ENCODE data around the gene NLGN4X. TPM values are rescaled to one million over a fixed set of nuclear protein-coding genes. Genes with fewer than 3 reads are reported as not detected.

The NLGN4X gene
- total RNA-seq (2014; rRNA removed; shearing (Covaris generic)) = 0.74 and 1.5 TPM in 2 replicates

GRCh38 chrX:6228720-6229119 lies at the start of gene NLGN4X:
Gene NLGN4X (minus strand): TSS chrX:6228867. CDS start chrX:6151466, 77,401 bp downstream.
- no peak for DNase-seq (ENCODE audit: low spot score)

DNA sequence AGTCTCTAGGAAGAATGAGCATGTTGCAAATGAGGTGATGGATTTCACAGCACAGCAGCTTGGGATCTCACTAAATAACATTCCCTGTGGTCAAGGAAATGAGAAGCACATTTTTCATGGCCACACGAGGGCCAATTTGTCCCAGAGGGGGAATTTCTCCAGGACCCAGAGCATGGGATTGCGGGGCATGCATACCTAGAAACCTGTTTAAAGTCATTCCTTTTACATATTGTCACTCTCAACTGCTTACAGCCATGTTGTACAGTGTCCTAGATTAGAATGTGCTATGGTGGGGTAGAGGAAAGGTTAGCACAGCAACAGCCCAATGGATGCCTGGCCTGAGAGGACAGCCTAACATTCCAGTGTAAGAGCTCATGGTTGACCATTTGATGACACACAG lies 37.4 kb upstream of the NLGN4X start:
- DNase-seq (ENCODE audit: low spot score) = no peak

DNA sequence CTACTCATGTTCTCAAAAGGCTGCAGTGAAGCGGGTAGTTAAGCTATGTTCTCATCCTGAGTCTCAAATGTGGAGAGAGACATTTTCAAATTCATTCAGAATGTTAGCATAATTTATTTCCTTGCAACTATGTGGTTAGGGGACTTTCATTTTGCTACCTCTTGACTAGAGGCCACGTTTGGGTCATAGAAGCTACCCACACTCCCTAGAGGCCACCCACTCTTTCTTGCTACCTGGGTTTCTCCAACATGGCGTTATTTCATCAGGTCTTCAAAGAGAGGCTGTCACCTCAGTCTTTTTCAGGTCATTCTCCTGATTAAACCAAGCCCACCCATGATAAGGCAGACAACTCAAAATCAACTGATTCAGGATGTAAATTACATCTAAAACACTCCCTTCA lies 34.3 kb upstream of the NLGN4X start:
- no peak for DNase-seq (ENCODE audit: low spot score)

- no peak for DNase-seq (ENCODE audit: low spot score)
Measured at GRCh38 chrX:6257025-6257424, 28.4 kb upstream of the NLGN4X start.

- no peak for DNase-seq (ENCODE audit: low spot score)
Measured at GRCh38 chrX:6244666-6245065, 16.0 kb upstream of the NLGN4X start.

- no peak for DNase-seq (ENCODE audit: low spot score)
Measured at GRCh38 chrX:6238576-6238975, 9.9 kb upstream of the NLGN4X start.

GRCh38 chrX:6227935-6228334 lies 732 bp downstream of the NLGN4X start:
- DNase-seq (ENCODE audit: low spot score) = no peak

- DNase-seq (ENCODE audit: low spot score) = no peak
Measured at GRCh38 chrX:6227453-6227835, 1.2 kb downstream of the NLGN4X start.

DNA sequence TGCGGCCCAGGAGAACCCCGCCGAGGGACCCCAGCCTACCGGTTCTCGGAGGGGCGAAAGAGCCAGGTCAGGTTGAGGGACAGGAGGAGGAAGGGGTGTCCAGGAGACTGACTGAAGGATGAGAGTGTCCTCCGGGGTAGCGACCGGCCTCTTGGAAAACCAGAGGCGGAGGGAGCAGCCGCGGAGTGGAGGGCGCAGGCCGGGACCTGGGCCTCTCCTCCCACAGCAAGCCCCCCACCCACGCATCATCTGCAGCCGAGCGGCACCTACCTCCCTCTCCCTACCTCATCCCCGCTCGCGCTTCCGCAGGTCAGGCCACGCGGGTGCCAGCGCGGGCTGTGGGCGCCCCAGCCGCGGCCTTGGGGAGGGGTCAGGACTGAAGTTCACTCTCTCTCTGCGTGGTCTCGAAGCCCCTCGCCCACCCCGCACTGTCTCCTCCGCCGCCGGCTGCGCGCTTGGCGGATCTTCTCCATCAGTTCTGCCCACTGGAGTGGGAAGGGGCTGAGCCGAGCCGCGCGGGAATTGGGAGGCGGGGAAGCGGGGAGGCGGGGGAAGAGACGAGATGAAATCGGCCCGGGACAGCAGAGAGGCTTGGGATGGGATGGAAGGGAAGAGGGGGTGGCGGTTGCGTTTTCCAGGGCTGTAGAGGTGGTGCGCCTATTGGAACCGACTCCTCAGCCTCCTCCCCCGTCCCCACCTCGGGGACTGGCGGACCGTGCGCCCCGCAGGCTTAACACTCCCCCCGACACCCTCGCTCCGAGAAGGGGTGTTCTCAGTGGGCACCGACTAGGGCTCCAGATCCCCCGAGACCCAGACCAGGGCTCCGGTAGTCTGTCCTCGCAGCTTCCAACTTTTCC lies 1.8 kb downstream of the NLGN4X start:
- DNase-seq (ENCODE audit: low spot score) = no peak

DNA sequence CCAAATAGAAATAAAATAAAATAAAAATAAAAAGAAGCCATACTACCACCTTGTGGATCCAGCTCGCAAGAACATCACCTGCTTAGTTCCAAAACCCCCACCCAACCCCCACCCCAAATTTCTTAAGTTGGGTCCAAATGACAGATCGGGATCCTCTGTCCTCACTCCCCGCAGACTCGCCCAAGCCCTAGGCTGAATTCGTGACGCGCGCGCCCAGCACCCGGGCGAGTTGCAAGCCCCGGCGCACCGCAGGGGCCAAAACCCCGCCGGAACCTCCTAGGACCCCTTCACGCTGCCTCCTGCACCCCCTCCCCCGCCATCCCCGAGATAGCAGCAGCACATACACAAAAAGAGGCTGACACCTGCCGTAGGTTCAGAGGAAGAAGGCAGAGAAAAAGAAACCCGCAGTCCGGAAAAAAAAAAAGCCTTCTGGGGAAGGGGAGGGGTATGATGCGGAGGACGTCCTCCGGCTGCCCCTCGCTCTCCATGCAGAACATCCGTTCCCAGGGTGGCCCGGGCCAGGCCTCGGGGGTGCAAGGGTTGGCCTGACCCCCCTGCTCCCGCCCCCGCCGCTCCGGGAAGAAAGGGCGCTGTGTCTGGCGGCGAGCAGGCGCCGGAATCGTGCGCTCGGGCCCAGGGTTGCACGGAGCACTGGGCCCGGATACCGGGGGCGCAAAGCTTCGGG lies 2.6 kb downstream of the NLGN4X start:
- no peak for DNase-seq (ENCODE audit: low spot score)

DNA sequence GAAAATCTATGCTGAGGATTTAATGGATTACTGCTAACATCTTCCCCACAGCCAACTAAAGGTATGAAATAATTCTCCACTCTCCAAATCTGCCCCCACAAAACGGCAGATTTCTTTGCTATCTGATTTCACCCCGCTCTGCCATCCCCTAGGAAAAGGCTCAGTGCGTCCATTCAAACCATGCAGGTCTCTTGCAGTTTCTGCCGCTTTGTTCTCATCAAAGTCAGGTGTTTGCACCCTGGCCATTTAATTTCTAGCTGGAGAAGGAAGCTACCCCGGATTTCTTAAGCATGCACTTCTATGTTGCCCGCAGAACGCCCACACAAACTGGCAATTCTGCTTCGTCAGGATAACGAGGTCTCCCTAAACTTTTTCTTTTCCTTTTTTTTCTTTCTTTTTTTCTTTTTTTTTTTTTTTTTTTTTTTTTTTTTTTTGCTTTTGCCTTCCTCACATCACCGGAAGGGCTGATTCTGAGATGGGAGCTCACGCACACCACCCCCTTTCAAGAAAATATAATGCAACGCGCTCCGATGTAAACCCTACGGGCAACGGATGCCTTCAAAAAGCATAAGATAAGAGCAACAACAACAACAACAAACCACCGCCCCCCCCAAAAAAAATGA lies 3.3 kb downstream of the NLGN4X start:
- DNase-seq (ENCODE audit: low spot score) = no peak

DNA sequence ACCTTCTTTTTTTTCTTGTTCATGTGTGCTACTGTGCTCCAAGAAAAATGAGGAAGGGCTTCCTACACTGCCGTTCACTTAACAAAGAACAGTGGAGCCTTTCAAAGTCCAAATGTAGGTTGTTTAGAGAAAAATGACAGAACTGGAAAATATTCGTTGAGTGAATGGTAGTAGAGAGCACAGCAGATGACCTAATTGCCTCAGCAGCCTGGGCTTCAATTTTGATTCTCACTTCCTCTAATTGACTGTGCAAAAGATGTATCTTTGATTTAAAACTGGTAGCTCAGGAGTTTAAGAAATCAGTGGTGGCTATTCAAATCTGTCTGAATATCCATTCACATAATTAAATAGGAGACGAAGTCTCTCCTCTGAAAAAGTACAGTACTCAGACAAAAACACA lies 5.2 kb downstream of the NLGN4X start:
- DNase-seq (ENCODE audit: low spot score) = no peak

DNA sequence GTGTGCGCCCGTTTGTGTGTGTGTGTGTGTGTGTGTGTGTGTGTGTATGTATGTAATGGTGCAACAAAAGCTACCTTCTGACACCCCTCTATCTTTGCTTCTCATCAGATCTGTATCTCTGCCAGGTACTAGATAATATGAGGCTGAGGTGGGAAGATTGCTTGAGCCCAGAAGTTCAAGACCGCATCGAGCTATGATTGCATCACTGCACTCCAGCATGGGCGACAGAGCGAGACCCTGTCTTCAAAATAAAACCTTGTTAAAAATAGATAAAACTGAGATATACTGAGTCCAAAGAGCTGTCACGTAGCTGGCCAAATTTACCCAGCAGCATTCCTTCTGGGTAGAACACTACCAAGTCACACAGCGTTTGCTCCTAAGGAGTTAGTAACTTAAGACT lies 18.4 kb downstream of the NLGN4X start:
- DNase-seq (ENCODE audit: low spot score) = no peak

GRCh38 chrX:6203462-6204215 lies 25.0 kb downstream of the NLGN4X start:
- DNase-seq (ENCODE audit: low spot score) = no peak

DNA sequence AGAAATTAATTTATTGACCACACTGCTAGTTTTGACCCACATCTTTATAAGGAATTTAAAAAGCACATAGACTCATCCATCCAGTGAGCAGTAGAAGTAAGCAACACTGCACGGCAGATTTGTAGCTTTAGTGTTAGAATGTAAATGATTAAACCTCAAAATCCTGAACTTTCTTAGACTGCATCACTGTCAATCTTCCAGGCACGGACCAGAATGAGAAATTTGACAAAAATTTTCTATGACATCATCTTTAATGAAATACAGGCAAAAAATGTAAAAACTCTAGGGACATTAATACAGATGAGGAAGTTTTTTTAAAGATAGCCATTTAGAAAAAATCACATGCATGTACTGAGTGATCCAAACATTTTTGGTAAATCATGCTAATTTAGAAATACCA lies 29.2 kb downstream of the NLGN4X start:
- DNase-seq (ENCODE audit: low spot score) = no peak

DNA sequence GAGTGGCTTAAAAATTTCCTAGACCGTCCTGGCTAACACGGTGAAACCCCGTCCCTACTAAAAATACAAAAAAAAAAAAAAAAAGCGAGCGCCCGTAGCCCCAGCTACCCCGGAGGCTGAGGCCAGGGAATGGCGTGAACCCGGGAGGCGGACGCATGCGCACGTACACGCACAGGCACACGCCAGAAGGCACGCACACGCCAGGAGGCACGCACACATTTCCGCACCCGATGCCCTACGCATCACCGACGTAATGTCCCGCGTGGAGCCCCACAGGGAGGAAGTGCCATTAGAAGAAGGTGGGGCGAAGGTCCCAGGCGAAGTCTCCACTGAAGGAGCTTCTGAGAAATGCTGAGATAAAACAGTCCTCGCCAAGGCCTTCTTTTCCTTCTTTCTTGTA lies 41.4 kb downstream of the NLGN4X start:
- DNase-seq (ENCODE audit: low spot score) = no peak

- no peak for DNase-seq (ENCODE audit: low spot score)
Measured at GRCh38 chrX:6184900-6185515, 43.7 kb downstream of the NLGN4X start.

- DNase-seq (ENCODE audit: low spot score) = no peak
Measured at GRCh38 chrX:6175914-6176313, 52.8 kb downstream of the NLGN4X start.

DNA sequence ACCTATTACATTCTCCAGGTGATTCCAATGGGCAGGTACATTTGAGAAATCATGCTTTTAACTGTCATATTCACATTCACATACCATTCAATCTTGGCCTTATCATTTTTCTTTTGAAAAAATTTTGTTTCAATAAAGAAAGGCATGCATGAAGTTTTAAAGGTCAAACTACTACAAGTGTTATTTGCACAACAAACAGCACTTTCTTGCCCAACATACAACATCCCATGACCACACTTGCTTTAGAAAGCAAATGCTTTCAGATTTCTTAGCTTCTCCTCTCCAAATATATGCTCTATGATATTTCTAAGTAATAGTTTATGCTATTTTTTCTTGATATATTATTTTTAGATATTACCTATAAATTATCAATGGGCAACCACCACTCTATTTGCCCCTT lies 58.2 kb downstream of the NLGN4X start:
- no peak for DNase-seq (ENCODE audit: low spot score)

- DNase-seq (ENCODE audit: low spot score) = no peak
Measured at GRCh38 chrX:6169407-6169806, 59.3 kb downstream of the NLGN4X start.

DNA sequence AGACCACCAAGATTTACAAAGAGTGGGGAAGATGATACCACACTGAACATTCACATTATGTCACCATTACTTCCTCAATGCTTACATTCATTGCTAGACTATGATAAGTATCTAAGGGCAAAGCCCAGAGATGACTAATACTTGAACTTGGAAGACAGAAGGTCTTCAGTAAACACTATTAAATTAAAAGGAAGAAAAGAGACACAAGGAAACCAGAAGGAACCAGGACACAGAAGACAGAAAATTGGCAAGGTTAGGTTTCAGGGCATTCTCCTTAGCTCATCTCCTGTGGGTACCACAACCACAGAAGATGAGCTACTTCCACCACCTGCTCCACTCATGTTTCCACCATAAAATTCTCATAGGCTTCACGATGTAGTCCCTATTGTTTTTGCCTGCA lies 64.9 kb downstream of the NLGN4X start:
- no peak for DNase-seq (ENCODE audit: low spot score)

GRCh38 chrX:6159468-6159867 lies 69.2 kb downstream of the NLGN4X start:
- DNase-seq (ENCODE audit: low spot score) = no peak

Data from A172 (cell line).